CD8-positive, alpha-beta memory T cell (primary cell): Measurements from ENCODE around the gene HAT1. TPM values are rescaled to one million over a fixed set of nuclear protein-coding genes. Genes with fewer than 3 reads are reported as not detected.
"Not testable (repeated sequence)": the region's sequence is repeated elsewhere in the genome, so short reads cannot be mapped to it uniquely, and the experiment has no call there.

Source experiments
- CTCF ChIA-PET: fragments of 350-600 bp; sonication (Branson Sonifier 250); formaldehyde crosslinking; loops from one replicate; lab custom pipeline; 2021; ENCODE audit warnings: antibody characterized with exemption; lab: Charles Lee
- POLR2A ChIA-PET: fragments of 350-600 bp; sonication (Branson Sonifier 250); formaldehyde crosslinking; loops from one replicate; lab custom pipeline; 2021; ENCODE audit warnings: antibody characterized with exemption; lab: Charles Lee
- DNase-seq, 5 donors: peaks; one replicate each; pipeline versions ENCODE4 v3.0.0 to v3.0.0-alpha.2; 2020 to 2022; ENCODE audit warnings: mixed read lengths in 1 of 5
- H3K27ac ChIP-seq: one replicate; pipeline ENCODE4 v1.7.0; 2013; ENCODE audit warnings: low read depth, mild to moderate bottlenecking, low read length, moderate library complexity
- H3K27me3 ChIP-seq: 2 replicates; pipeline ENCODE4 v1.7.0; 2013; ENCODE audit warnings: low read length, mild to moderate bottlenecking; ENCODE audit not compliant: insufficient read depth, poor library complexity, severe bottlenecking
- H3K36me3 ChIP-seq: 2 replicates; pipeline ENCODE4 v1.7.0; 2013; ENCODE audit warnings: mild to moderate bottlenecking, low read length, moderate library complexity; ENCODE audit not compliant: insufficient read depth
- H3K4me1 ChIP-seq: 2 replicates; pipeline ENCODE4 v1.7.0; 2013; ENCODE audit warnings: mild to moderate bottlenecking, low read length, moderate library complexity; ENCODE audit not compliant: insufficient read depth
- H3K4me3 ChIP-seq: 2 replicates; pipeline ENCODE4 v1.7.0; 2013; ENCODE audit warnings: mild to moderate bottlenecking, low read length
- H3K9me3 ChIP-seq: 2 replicates; pipeline ENCODE4 v1.7.0; 2013; ENCODE audit warnings: mild to moderate bottlenecking, low read length
- H3K27ac Mint-ChIP-seq, 8 donors: one replicate each; pipeline ENCODE4 v1.8.0; 2020 to 2021; ENCODE audit warnings: mixed read lengths in 8 of 8, mild to moderate bottlenecking in 6 of 8, inconsistent platforms in 3 of 8, moderate library complexity in 3 of 8
- H3K27me3 Mint-ChIP-seq, 2 donors: one replicate each; pipeline ENCODE4 v1.8.0; 2020 to 2021; ENCODE audit warnings: mixed read lengths in 2 of 2, mild to moderate bottlenecking in 1 of 2, moderate library complexity in 1 of 2
- H3K36me3 Mint-ChIP-seq, 3 donors: one replicate each; pipeline ENCODE4 v1.8.0; 2020 to 2021; ENCODE audit warnings: mixed read lengths in 3 of 3, inconsistent platforms in 1 of 3, mild to moderate bottlenecking in 1 of 3
- H3K4me1 Mint-ChIP-seq, 3 donors: one replicate each; pipeline ENCODE4 v1.8.0; 2020 to 2021; ENCODE audit warnings: mixed read lengths in 3 of 3, inconsistent platforms in 1 of 3, mild to moderate bottlenecking in 1 of 3
- H3K4me3 Mint-ChIP-seq, 7 donors: one replicate each; pipeline ENCODE4 v1.8.0; 2020 to 2021; ENCODE audit warnings: mixed read lengths in 7 of 7, mild to moderate bottlenecking in 6 of 7, moderate library complexity in 4 of 7, inconsistent platforms in 2 of 7
- H3K9me3 Mint-ChIP-seq, 5 donors: one replicate each; pipeline ENCODE4 v1.8.0; 2020 to 2022; ENCODE audit warnings: mixed read lengths in 5 of 5, mild to moderate bottlenecking in 3 of 5, moderate library complexity in 2 of 5, inconsistent platforms in 1 of 5
- polyA plus RNA-seq: library from polyadenylated mRNA; unstranded; fragments of 300-500 nt; fragmentation: Illumina TruSeq; gene quantifications from one replicate; pipeline ENCODE4 v1.2.3, GENCODE V29; 2021
- total RNA-seq, 2 experiments: library from RNA; stranded (reverse); gene quantifications; one replicate each; pipeline ENCODE4 v1.2.3, GENCODE V29; 2021

The HAT1 gene
- total and polyA plus RNA-seq, 3 experiments from 2014 or later = 65.6 to 88.7 (median 85.1) TPM

- no peak overlapping the region for H3K4me3 Mint-ChIP-seq
- ChIA-PET CTCF (no interaction called here), POLR2A (no interaction called here)
- DNase-seq = no peak
- H3K4me3 ChIP-seq = no peak overlapping the region
- no peak overlapping the region for H3K27ac Mint-ChIP-seq
- H3K4me1 ChIP-seq = no peaks in the 10 kb centered on the region
- H3K9me3 ChIP-seq = no peaks in the 10 kb centered on the region
- no peaks in the 10 kb centered on the region for H3K4me1 Mint-ChIP-seq
- H3K27me3 ChIP-seq = no peaks in the 10 kb centered on the region
- peaks cover 10 to 30% (median 13%) of the 10 kb centered on the region in 3 donors for H3K36me3 Mint-ChIP-seq
- H3K27ac ChIP-seq = no peak overlapping the region
- H3K27me3 Mint-ChIP-seq = peaks cover 0 to 1% of the 10 kb centered on the region in 2 donors
- H3K9me3 Mint-ChIP-seq = no peaks in the 10 kb centered on the region
- H3K36me3 ChIP-seq = no peaks in the 10 kb centered on the region
These were observed 62.8 kb downstream of the HAT1 start for GRCh38 chr2:171985076-171985475.

GRCh38 chr2:171986778-171987177 is 64.5 kb downstream of the HAT1 start:
- H3K9me3 Mint-ChIP-seq = no peaks in the 10 kb centered on the region
- ChIA-PET POLR2A (no interaction called here), CTCF (no interaction called here)
- H3K4me3 Mint-ChIP-seq = no peak overlapping the region
- H3K27me3 ChIP-seq = no peaks in the 10 kb centered on the region
- H3K36me3 ChIP-seq = no peaks in the 10 kb centered on the region
- peaks cover 0 to 1% of the 10 kb centered on the region in 2 donors for H3K27me3 Mint-ChIP-seq
- H3K27ac ChIP-seq = no peak overlapping the region
- H3K4me1 ChIP-seq = no peaks in the 10 kb centered on the region
- no peak for DNase-seq
- H3K9me3 ChIP-seq = no peaks in the 10 kb centered on the region
- peaks cover 10 to 22% (median 15%) of the 10 kb centered on the region in 3 donors for H3K36me3 Mint-ChIP-seq
- peak overlapping the region in 1 of 8 donors; percentile 29 for H3K27ac Mint-ChIP-seq
- H3K4me3 ChIP-seq = no peak overlapping the region
- no peaks in the 10 kb centered on the region for H3K4me1 Mint-ChIP-seq

GRCh38 chr2:171991027-171991426 is 68.8 kb downstream of the HAT1 start:
- POLR2A ChIA-PET = no interaction called here
- H3K9me3 Mint-ChIP-seq = no peaks in the 10 kb centered on the region
- H3K27ac Mint-ChIP-seq = no peak overlapping the region
- H3K9me3 ChIP-seq = no peaks in the 10 kb centered on the region
- H3K27ac ChIP-seq = no peak overlapping the region
- CTCF ChIA-PET = no interaction called here
- H3K36me3 ChIP-seq = no peaks in the 10 kb centered on the region
- peaks cover 3 to 15% of the 10 kb centered on the region in 2 donors for H3K27me3 Mint-ChIP-seq
- no peaks in the 10 kb centered on the region for H3K27me3 ChIP-seq
- peaks cover 0 to 2% (median 0%) of the 10 kb centered on the region in 3 donors for H3K36me3 Mint-ChIP-seq
- no peak overlapping the region for H3K4me3 Mint-ChIP-seq
- H3K4me3 ChIP-seq = no peak overlapping the region
- no peaks in the 10 kb centered on the region for H3K4me1 Mint-ChIP-seq
- H3K4me1 ChIP-seq = no peaks in the 10 kb centered on the region
- DNase-seq = no peak

- Histone ChIP-seq H3K27me3 (no peaks in the 10 kb centered on the region), H3K36me3 (no peaks in the 10 kb centered on the region), H3K4me3 (no peak overlapping the region), H3K4me1 (peaks cover 12% of the 10 kb centered on the region), H3K27ac (no peak overlapping the region), H3K9me3 (no peaks in the 10 kb centered on the region)
- Mint-ChIP-seq H3K27me3 (peaks cover 3 to 23% of the 10 kb centered on the region in 2 donors), H3K4me3 (no peak overlapping the region), H3K4me1 (peaks cover 15 to 19% (median 18%) of the 10 kb centered on the region in 3 donors), H3K36me3 (peaks cover 0 to 4% (median 1%) of the 10 kb centered on the region in 3 donors), H3K27ac (no peak overlapping the region), H3K9me3 (no peaks in the 10 kb centered on the region)
- POLR2A ChIA-PET = no interaction called here
- CTCF ChIA-PET = no interaction called here
- no peak for DNase-seq
These were observed 73.3 kb downstream of the HAT1 start for GRCh38 chr2:171995586-171995985.

DNA sequence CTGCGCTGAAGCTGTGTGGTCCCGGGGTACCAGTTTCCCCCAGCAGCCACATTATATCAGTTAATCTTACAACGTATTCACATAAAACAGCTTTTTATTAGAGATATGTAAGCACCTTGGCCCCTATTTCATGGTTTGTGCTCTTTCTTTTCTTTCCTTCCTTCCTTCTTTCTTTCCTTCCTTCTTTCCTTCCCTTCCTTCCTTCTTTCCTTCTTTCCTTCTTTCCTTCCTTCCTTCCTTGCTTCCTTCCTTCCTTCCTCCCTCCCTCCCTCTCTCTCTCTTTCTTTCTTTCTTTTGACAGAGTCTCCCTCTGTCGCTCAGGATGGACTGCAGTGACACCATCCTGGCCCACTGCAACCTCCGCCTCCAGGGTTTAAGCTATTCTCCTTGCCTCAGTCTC is 73.8 kb downstream of the HAT1 start:
- H3K27ac ChIP-seq = no peak overlapping the region
- peaks cover 14% of the 10 kb centered on the region for H3K4me1 ChIP-seq
- no peak for DNase-seq
- Mint-ChIP-seq H3K27ac (no peak overlapping the region), H3K27me3 (peaks cover 3 to 23% of the 10 kb centered on the region in 2 donors), H3K4me3 (no peak overlapping the region), H3K36me3 (peaks cover 0 to 4% (median 0%) of the 10 kb centered on the region in 3 donors), H3K4me1 (peaks cover 15 to 24% (median 18%) of the 10 kb centered on the region in 3 donors), H3K9me3 (no peaks in the 10 kb centered on the region)
- no peaks in the 10 kb centered on the region for H3K27me3 ChIP-seq
- no peaks in the 10 kb centered on the region for H3K9me3 ChIP-seq
- no peaks in the 10 kb centered on the region for H3K36me3 ChIP-seq
- no peak overlapping the region for H3K4me3 ChIP-seq
- ChIA-PET POLR2A (no interaction called here), CTCF (interaction anchor here (0.7 kb wide), 1 partner anchor 25 kb away, joined by 4 read pairs; no protein-coding TSS in a partner anchor)

- peaks cover 3 to 23% of the 10 kb centered on the region in 2 donors for H3K27me3 Mint-ChIP-seq
- CTCF ChIA-PET, H3K4me3 ChIP-seq: not testable (repeated sequence)
These were observed 74.8 kb downstream of the HAT1 start for GRCh38 chr2:171997031-171997430.

DNA sequence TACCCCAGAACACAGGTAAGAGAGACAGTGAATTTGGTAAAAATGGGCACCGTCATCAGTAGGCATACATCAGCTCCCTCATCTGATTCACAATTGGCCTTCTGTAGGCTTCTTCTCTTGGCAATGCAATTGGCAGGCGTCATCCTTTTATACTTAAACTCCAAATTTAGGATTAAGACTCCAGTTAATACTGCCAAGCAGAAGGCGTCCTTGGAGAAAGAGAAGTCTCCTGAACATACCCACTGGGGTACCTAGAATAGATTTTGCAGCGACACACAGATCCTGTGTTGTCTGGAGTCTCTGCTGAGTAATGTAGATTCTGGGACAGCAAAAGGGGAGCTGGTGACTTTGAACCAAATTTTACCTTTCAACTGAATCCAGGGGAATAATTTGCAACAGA is 76.9 kb downstream of the HAT1 start:
- H3K27me3 Mint-ChIP-seq = peaks cover 3 to 23% of the 10 kb centered on the region in 2 donors
- H3K27ac ChIP-seq = peak overlapping the region; percentile 58
- POLR2A ChIA-PET = interaction anchor here (0.6 kb wide), 1 partner anchor 9 kb away, joined by 4 read pairs; no protein-coding TSS in a partner anchor

More at GRCh38 chr2:171997031-171997430, 74.8 kb downstream of the HAT1 start:
- H3K36me3 Mint-ChIP-seq, H3K27ac Mint-ChIP-seq, DNase-seq, H3K27me3 ChIP-seq, H3K36me3 ChIP-seq, H3K4me3 Mint-ChIP-seq, H3K27ac ChIP-seq, H3K9me3 ChIP-seq, POLR2A ChIA-PET, H3K9me3 Mint-ChIP-seq: not testable (repeated sequence)
- peaks cover 15 to 24% (median 18%) of the 10 kb centered on the region in 3 donors for H3K4me1 Mint-ChIP-seq
- peaks cover 14% of the 10 kb centered on the region for H3K4me1 ChIP-seq

DNA sequence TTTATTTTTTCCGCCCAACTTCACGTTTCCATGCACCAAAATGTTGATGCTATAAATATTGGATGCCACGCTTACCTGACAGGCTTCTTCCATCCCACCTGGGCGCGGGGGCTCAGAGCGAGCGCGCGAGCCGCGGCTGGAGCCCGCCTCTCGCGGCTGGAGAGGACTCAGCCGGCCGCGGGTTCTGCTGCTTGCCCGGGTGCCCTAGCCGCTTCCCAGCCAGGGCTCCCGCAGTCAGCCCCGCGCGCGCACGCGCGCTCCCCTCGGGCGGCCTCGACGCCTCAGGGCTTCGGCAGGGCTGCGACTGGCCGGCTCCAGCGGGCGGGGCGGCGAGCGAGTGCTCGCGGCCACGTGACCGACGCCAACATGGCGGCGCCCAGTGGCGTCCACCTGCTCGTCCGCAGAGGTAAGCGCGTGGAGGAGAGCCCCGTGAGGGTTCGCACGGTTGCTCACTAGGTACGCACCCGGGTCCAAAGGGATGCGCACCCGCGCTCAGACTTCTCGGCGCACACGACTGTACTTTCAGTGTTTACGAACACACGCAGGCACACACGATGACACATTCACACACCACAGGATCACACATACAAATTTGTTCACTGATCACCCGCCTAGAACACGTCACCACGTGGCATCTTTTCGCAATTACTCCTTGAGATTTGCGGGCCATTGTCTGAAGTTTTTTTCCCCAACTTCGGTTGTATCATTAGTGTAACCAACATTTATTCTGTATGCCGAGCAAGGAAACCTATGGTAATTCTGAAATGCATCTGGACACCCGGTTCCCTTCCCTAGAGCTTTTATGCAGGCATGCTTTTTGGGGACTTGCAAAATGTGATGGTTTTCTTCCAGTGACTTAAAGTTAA is 77.6 kb downstream of the HAT1 start, which contains the start of gene METAP1D:
TSS of gene METAP1D (plus strand) at position 350 of the 866 bp plus-strand sequence. CDS start at position 367, 17 bp downstream.
- Mint-ChIP-seq H3K4me3 (peak within 1 kb of the TSS; percentile 84 to 97 (median 90)), H3K36me3 (peaks cover 0 to 4% (median 0%) of the 10 kb centered on the region in 3 donors), H3K27ac (peak within 1 kb of the TSS; percentile 38 to 94 (median 87)), H3K9me3 (no peaks in the 10 kb centered on the region), H3K27me3 (peaks cover 3 to 18% of the 10 kb centered on the region in 2 donors), H3K4me1 (peaks cover 15 to 24% (median 18%) of the 10 kb centered on the region in 3 donors)
- Histone ChIP-seq H3K27ac (peak within 1 kb of the TSS; percentile 58), H3K4me3 (peak within 1 kb of the TSS; percentile 63), H3K4me1 (peaks cover 14% of the 10 kb centered on the region), H3K27me3 (no peaks in the 10 kb centered on the region), H3K36me3 (no peaks in the 10 kb centered on the region), H3K9me3 (no peaks in the 10 kb centered on the region)
- peak; percentile 71 to 87 (median 82) for DNase-seq
- POLR2A ChIA-PET = interaction anchor here (0.6 kb wide), 2 partner anchors 10 to 429 kb away, joined by 4 to 5 read pairs; no protein-coding TSS in a partner anchor
- CTCF ChIA-PET = no interaction called here

More for the DNA sequence above, 76.9 kb downstream of the HAT1 start:
- Histone ChIP-seq H3K9me3 (no peaks in the 10 kb centered on the region), H3K27me3 (no peaks in the 10 kb centered on the region), H3K4me1 (peaks cover 14% of the 10 kb centered on the region), H3K4me3 (peak overlapping the region; percentile 63), H3K36me3 (no peaks in the 10 kb centered on the region)
- H3K4me1 Mint-ChIP-seq = peaks cover 15 to 24% (median 18%) of the 10 kb centered on the region in 3 donors
- H3K27ac Mint-ChIP-seq = peak overlapping the region in 5 of 8 donors; percentile 29 to 90 (median 53)
- H3K36me3 Mint-ChIP-seq = peaks cover 0 to 4% (median 0%) of the 10 kb centered on the region in 3 donors
- CTCF ChIA-PET = no interaction called here
- peak overlapping the region; percentile 80 to 97 (median 81) for H3K4me3 Mint-ChIP-seq
- H3K9me3 Mint-ChIP-seq = no peaks in the 10 kb centered on the region
- DNase-seq = no peak
